GM12864 (cell line): ENCODE results near the gene CCNL2.
"Not testable (repeated sequence)": the region's sequence is repeated elsewhere in the genome, so short reads cannot be mapped to it uniquely, and the experiment has no call there.

Experiments used
- DNase-seq: peaks from one replicate; pipeline ENCODE4 v3.0.0-alpha.2; 2011; ENCODE audit warnings: low read depth
- H3K4me3 ChIP-seq: 2 replicates; pipeline ENCODE4 v1.5.1; 2011; ENCODE audit warnings: mild to moderate bottlenecking, low read depth, low read length, control low read depth
- TF ChIP-seq, protein P1 (sequence below): IDR thresholded peaks from 2 replicates; pipeline ENCODE4 v1.5.1; 2011; ENCODE audit warnings: low read depth, mild to moderate bottlenecking, moderate library complexity, low read length, control low read depth, inconsistent platforms; ENCODE audit errors: missing control alignments

Gene CCNL2

DNA sequence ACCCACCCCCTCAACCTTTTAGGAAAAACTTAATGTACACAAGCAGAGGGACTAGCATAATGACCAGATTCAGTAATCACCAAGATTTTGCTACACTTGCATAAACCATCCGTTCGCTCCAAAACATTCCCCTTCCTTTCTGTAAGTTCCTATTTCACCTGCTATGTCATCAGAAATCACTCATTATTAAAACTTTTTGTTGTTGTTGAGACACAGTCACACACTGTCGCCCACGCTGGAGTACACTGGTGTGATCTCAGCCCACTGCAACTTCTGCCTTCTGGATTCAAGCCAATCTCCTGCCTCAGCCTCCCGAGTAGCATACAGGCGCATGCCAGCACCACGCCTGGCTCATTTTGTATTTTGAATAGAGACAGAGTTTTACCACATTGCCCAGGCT is 4.5 kb upstream of the CCNL2 start:
- no peak overlapping the region for H3K4me3 ChIP-seq
- TF ChIP-seq, protein P1, sequence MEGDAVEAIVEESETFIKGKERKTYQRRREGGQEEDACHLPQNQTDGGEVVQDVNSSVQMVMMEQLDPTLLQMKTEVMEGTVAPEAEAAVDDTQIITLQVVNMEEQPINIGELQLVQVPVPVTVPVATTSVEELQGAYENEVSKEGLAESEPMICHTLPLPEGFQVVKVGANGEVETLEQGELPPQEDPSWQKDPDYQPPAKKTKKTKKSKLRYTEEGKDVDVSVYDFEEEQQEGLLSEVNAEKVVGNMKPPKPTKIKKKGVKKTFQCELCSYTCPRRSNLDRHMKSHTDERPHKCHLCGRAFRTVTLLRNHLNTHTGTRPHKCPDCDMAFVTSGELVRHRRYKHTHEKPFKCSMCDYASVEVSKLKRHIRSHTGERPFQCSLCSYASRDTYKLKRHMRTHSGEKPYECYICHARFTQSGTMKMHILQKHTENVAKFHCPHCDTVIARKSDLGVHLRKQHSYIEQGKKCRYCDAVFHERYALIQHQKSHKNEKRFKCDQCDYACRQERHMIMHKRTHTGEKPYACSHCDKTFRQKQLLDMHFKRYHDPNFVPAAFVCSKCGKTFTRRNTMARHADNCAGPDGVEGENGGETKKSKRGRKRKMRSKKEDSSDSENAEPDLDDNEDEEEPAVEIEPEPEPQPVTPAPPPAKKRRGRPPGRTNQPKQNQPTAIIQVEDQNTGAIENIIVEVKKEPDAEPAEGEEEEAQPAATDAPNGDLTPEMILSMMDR = no peak
- DNase-seq = no peak

DNA sequence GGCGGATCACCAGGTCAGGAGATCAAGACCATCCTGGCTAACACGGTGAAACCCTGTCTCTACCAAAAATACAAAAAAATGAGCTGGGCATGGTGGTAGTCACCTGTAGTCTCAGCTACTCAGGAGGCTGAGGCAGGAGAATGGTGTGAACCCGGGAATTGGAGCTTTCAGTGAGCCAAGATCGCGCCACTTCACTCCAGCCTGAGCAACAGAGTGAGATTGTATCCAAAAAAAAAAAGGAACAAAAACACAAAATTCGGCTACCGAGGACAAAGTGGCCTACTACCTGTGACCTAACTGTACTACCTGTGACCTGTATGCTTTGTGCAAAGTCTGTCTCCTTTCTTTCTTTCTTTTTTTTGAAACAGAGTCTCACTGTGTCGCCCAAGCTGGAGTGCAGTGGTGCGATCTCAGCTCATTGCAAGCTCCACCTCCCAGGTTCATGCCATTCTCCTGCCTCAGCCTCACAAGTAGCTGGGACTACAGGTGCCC is 3.8 kb upstream of the CCNL2 start:
- DNase-seq, H3K4me3 ChIP-seq: not testable (repeated sequence)

DNA sequence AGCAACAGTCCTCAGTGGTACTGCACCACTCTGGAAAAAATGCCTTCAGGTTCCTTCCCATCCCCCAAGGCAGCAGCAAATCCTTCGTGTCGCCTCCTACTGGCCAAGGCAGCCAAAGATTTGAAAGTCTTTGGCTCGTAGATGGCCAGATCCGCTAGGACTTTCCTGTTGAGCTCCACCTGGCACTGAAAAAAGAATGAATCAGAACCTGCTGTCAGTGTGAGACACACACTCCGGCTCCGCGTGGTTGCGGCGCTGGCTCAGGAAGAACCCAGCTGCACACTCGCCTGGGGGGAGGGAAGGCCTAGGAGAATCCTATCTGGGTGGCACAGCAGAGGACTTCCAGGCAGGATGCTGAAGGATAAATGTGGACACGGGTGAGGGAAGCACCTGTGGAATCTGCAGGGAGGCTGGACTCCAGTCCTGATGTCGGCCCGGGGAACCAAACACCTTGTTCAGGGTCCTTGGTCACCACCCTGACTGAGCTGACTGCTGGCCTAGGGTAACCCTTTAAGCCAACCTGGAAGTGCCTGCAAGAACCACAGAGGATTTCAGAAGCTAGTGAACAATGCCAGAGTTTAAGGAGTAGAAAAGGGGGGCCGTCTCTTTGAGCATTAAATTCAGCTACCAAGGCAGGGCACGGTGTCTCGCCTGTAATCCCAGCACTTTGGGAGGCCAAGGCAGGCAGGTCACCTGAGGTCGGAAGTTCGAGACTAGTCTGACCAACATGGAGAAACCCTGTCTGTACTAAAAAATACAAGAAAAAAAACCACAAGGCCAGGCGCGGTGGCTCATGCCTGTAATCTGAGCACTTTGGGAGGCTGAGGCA is 3.2 kb upstream of the CCNL2 start:
- TF ChIP-seq, protein P1 = peak; percentile 68
- H3K4me3 ChIP-seq = no peak overlapping the region
- no peak for DNase-seq

DNA sequence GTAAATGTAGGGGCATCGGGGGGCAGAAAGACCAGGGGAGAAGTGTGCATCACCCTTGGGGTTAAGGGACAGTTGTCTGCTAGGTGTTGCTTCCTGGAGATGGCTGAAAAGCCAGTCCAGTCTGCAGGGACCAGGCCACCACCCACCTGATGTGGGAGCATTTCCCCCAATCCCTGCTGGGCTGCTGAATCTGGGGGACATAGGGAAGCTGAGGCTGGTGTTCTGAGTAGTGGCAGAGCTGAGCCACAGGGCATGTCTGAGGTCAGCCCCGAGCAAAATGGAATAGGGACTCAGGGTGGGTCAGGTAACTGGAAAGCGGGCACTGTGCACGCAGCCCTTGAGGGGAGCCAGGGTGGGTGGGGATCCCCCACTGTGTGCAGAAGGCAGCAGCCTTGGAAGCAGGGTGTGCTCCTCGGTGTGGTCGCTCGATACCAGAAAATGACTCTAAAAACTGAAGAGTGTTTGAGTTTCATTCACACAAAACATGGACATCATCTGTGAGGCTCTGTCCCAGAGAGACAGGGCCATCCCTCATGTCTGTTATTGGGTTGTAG is 2.4 kb upstream of the CCNL2 start:
- TF ChIP-seq, protein P1 = no peak
- DNase-seq = no peak
- no peak overlapping the region for H3K4me3 ChIP-seq

DNA sequence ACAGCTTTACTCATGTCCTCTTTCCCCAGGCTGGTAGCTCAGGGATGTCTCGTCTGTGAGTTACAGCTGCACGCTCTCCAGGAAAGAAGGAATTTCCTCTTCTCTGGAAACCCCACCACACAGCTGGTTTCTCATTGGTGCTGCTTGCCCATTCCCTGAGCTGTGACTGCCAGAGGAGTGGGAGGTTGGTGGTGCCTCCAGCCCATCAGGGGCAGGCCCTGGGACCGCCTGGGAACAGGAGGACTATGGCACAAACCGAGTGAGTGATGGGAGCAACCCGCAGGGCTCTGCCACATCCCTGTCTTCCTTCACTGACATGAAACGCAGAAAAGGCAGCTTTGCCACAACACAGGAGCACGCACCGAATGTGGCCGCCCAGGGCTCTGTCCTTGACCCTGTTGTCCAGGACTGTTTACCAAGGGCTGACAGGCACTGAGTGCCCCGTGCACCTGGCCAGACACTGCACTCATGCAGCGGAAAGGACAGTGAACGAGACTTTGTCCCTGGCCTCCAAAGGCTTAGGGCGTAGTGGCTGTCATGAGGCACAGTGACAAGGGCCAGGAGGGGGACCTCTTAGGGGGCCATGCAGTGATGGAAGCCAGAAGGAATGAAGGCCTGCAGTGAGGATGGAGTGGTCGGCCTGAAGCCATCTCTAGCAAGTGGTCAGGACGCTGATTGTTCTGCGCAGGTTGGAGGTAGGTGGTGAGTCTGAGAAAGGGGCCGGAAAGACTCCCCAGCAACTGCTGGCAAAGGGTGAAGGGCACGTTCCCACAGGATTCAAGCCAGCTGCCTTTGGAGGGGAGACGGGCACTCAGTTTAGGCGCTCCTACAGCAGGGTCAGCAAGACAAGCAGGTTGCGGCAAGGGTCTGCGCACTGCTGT is 1.7 kb upstream of the CCNL2 start:
- no peak for DNase-seq
- H3K4me3 ChIP-seq = peak overlapping the region; percentile 83
- TF ChIP-seq, protein P1 = no peak

DNA sequence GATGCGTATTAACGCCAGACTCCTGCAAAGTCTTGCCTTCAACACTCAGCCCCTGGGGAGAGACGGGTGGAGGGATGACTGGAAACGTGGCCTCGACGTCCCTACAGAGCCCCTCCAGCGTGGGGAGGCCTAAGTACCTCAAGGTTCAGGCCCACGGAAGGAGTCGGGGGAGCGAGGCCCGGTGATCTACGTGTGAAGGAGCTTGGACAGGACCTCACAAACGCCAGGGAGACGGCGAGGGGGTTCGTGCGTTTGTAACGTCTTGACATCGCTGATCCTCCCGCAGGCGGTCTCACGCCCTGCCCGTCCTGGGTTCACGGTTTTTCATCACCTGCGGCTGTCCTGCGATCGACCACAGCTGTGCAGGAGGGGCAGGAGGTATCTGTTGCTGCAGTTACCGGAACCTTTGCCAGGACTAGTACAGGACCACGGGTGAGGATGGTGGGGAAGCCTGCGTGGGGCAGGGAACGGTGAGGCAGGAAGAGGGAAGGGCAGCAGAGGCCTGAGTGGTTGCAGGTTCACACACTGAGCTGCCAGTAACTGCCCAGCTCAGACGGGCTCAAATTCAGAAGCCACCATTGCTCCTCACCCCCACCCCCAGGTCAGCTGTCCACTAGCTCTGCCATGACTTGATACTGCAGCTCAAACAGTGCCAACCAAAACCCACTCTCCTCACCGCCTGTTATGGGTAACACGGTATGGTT is 889 bp upstream of the CCNL2 start:
- H3K4me3 ChIP-seq = peak overlapping the region; percentile 83
- DNase-seq = no peak
- TF ChIP-seq, protein P1 = no peak
